Activated CD4-positive, alpha-beta T cell treated with anti-CD3 and anti-CD28 coated beads, Interleukin-2, amount 50 U/mL, for 24 hours (primary cell): ENCODE measurements around the gene ZNF532.
"Not testable (repeated sequence)": the region's sequence is repeated elsewhere in the genome, so short reads cannot be mapped to it uniquely, and the experiment has no call there.

Source experiments
- DNase-seq, 2 donors: peaks; one replicate each; pipeline ENCODE4 v3.0.0-alpha.2; 2020; ENCODE audit warnings: low read depth in 1 of 2, low spot score in 1 of 2

The ZNF532 gene

DNA sequence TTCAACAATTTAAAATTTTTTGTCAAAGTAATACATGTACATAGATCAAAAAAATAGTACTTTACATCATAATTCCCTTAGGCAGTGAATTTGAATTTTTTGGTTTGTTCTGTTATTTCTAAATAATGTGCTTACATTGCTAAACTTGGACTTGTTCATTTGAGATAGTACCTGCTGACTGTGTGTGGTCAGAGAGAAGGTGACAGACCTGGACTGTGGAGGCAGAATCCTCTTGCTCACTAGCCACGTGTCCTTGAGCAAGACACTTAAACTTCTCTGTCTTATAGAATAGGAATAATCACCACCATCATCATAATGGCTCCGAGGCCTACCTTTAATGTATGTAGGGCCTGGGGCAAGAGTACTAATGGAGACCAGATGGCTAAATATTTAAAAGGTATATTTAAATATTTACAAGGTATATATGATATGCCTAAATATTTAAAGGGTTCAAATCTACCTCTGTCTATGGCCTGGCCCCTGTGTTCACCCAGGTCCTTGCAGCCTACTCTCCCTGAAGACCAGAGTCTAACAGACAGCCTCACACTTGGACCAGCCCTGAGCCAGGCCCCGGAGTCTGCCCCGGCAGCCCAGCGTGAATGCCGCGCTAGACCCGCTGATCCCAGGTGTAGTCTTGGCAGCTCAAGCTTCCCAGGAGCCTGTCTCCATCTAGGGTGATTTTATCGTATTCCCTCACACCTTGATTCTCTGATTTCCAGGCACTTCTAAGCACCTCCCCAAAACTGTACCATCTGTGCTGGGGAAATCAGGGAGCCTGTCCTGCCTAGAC lies 33.5 kb downstream of the ZNF532 start:
- no peak for DNase-seq

DNA sequence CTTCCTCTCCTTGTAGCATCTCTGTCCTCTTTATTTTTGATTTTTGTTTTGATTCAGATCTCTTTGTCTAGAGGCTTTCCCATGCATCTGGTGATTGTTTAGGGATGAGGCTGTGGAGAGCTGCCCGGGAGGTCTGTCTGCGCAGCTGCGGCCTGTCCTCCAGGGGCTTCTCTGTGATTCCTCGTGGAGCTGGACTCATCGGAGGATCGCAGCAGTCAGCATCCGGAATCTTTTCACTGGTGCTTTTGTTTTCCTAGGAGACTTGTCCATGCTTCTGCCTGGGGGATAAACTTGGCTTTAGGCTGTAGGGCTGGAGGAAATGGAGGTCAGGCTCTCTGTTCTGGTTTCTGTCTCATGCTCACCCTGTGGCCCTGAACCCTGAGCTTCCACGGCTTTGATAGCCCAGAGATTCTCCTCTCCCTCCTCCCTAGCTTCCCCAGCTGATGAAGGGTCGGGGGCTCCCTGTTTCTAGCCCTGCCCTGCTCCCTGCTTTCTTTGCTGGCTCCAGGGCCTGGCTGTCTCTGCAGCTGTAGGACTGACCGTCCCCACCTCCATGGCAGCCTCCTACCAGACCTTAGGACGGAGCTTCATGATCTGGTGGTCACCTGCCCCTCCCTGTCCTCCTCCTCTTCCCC lies 35.5 kb downstream of the ZNF532 start:
- no peak for DNase-seq

DNA sequence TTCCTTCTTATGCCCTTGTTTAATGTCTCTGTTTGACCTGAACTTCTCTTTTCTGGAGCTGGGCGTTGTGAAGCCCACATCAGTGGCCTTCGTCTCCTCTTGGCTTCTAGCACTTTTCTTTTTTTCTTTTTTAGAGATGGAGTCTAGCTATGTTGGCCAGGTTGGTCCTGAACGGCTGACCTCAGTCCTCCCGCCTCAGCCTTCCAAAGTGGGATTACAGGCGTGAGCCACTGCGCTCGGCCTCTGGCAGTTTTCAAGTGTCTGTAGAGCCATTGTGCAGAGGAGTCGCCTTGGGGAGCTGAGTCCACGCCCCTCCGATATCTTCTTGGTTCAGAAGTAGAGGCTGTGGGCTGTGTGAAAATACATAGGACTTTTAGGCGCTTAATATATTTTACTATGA lies 36.5 kb downstream of the ZNF532 start:
- DNase-seq: no peak

DNA sequence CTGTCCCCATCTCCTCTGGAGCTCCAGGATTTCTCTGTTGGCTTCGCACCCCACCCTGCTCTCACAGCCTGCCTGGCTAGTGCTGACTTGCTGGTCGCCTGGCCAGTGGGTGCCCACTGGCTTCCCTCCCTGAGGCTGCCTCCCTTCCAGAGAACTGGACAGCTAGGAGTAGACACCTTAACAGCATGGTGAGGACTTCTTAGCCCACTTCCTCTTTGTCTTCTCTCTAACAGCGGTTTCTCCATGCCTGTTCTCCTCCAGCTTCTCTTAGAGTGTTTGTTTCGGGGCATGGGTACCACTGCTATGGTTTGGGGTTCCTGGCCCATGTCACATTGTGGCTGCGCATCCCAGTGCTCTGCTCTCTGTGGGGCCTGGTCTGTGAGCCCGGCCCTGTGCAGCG lies 37.1 kb downstream of the ZNF532 start:
- DNase-seq: no peak

DNA sequence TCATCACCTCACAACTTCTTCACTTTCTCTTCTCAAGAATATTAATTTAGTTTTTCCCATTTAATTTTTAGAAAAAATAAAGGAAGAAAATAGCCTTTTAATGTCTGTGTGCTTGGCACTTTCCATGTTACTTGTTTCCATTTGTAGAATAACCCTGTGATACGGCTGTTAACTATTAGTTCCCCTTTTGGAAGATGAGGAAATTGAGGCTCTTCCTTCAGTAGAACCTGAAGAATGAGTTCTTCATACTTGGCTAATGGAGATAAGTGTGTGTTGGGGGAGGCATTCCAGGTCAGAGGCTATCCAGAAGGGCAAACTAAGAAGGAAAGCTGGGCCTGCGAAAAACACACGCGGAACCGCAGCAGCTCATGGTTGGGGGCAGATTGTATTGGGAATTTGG lies 38.3 kb downstream of the ZNF532 start:
- no peak for DNase-seq

DNA sequence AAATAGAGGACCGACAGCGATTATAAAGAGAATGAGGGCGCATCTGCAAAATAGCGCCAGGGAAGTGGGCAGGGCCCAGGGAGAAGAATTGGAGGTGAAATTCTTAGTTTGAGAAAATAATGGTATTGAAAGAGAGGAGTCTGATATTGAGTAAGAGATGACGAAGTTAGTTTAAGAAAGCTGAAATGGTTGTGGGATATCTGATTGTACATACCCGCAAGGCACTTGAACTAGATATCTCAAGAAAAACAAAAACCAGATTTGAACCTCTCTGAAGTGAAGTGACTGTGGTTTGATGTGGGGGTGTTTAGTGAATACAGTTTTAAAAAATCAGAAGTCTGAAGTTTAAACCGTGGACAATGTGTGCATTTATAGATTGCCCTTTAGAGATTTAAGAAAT lies 38.9 kb downstream of the ZNF532 start:
- no peak for DNase-seq

DNA sequence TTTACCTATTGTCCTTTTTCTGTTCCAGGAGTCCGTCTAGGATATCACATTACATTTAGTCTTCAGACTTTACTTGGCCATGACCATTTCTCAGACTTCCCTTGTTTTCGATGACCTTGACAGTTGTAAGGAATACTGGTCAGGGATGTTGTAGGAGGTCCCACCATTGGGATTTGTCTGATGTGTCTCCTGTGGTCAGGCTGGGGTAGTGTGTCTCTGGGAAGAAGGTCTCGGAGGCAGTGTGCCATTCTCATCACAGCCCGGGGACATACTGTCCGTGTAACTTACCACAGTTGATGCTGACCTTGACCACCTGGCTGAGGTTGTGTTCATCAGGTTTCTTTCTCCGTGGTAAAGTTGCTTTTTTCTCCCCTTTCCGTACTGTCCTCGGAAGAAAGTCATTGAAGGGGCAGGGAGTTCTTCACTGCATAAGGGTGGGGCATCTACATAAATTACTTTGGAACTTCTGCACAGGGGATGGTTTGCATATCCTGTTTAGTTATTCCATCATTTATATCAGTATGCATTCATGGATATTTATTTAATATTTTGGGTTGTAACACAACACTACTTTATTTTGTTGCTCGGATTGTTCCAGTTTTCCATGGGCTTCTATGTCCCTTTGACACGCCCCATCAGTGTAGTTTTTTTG lies 41.2 kb downstream of the ZNF532 start:
- no peak for DNase-seq

DNA sequence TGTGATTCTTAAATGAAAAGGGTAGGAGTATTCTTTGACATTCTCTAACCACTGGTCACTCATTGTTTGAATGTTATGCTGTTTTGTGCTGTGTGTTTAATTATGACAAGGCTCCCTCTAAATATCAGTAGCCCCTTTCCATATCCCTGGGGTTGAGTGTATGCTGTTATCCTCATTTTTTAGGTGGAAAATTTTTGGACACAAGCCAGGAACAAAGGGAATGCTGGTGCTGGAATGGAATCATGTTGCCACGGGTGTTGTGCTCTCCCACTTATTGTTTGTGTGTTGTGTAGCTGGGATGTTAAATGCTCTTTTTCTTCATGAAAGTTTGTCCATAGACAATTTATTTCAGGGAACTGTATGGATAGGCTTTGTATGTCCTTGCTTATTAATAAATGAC lies 43.3 kb downstream of the ZNF532 start:
- no peak for DNase-seq

DNA sequence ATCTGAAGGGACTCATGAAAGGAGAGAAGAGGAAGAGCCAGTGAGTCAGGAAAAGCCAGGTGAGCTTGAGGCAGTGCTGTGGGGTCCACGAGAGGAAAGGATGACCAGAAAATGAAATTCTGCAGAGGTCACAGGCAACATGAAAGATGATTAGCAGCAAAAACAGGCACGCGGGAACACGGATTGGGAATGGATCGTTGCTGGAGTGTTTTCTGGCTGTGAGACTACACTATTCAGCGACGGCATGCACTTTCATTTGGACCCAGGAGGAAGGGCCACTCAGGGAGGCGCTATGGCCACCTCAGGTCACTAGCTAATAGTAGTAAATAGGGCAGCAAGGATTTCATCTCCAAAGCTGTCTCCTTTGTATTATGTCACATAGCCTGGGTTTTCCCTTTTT lies 44.8 kb downstream of the ZNF532 start:
- no peak for DNase-seq

DNA sequence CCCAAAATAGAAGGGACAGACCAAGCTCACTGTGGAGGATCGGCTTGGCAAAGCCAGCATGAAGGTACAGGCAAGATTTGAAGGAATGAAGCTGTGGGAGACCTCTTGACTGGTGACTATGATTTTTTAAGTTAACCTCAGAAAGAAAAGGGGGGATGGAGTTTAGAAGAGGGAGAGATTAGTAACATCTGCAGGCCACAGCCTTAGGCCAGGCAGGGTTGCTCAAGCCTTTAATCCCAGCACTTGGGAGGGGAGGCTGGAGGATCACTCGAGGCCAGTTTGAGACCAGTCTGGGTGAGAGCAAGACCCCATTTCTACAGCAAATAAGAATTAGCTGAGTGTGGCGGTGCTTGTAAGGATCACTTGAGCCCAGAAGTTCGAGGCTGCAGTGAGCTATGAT lies 46.6 kb downstream of the ZNF532 start:
- DNase-seq: no peak

DNA sequence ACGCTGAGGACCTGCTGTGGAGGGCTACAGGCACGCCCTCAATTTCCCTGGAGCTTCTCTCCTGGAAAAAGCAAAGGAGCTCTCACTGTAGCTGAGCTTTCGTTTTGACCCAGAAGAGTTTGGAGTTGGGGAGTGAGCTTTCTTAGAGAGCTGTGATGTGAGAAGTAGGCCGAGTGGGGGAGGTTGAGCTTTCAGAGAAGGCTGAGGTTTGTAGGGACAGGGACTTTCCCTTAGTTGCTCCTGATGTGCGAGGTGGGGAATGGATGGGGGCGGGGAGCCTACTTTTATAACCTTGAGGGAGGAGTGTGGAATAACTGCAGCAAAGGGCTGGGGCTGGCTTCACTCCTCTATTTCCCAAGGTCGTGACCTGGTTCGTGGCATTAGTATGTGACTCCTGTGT lies 47.1 kb downstream of the ZNF532 start:
- DNase-seq: no peak

DNA sequence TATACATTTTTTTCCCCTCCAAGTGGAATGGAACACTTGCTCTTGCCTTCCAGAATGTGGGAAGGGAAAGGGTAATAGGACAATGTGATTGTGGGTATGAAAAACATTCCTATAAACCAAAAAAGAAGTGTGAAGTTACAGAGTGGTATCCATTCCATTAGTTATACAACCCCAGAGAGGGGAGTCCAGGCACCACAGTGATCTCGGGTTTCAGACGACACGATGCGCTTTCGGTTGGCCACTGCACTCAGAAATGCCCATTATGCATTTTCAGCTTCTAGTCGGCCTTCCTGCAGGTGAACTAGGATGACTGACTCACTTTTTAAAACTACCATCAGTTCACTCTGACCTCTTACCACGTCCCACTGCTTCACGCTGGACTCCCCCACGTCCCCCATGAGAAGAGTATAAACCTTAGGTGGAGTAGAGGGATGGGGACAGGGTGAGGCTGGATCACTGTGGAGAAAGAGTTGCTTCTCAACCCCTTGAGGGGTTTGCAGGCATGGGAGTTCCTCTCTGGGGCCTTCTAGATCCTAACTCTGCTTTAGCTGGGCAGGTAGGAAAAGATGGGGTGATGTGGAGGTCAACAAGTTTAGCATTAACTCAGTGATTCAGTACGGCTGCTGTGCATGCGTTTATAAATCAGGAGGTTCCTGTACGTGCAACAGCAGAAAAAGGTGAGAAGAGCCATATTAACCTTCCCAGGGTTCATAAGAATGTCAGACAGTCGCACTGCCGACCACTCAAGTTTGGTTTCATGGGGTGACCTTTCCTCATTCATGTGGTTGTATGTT lies 50.5 kb downstream of the ZNF532 start:
- DNase-seq: no peak

DNA sequence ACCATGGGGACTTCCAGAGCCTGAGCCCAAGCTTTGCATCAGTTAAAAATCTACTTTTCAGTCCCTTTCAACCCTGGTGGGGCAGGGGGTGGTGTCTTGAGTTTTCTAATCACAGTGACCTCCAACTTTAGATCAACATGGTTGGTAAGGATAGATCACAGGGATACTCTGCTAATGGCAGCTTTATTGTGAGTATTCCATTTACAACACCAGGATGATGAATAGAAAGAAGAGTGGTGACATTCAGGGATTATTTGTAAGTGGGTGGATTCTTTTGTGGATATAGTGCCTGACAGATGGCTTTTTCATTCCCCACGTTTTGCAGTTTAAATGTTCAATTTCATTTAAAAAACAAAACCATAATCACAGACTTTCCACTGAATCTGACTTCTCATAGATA lies 51.3 kb downstream of the ZNF532 start:
- DNase-seq: no peak

DNA sequence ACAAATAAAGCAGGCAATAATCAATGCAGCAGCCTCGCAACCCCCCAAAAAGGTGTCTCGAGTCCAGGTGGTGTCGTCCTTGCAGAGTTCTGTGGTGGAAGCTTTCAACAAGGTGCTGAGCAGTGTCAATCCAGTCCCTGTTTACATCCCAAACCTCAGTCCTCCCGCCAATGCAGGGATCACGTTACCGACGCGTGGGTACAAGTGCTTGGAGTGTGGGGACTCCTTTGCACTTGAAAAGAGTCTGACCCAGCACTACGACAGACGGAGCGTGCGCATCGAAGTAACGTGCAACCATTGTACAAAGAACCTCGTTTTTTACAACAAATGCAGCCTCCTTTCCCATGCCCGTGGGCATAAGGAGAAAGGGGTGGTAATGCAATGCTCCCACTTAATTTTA lies 55.3 kb downstream of the ZNF532 start:
- DNase-seq: not testable (repeated sequence)

DNA sequence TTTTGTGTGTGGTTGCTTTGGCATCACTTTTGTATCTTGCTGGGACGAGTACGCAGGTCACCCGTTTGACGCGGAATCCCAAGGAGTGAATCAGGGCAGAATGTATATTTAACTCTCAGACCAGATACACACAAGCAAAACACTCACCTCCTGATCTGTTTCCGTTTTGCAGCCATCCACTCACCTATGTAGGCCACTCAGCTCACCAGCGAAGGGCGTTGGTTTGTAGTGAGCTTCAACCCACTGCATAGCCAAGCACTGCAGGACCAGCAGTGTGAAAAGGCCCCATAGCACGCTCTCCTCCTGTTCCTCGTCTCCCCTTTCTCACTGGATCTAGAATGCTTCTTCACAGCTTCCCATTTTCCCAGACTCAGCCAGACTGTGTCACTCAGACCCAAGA lies 58.3 kb downstream of the ZNF532 start:
- no peak for DNase-seq

DNA sequence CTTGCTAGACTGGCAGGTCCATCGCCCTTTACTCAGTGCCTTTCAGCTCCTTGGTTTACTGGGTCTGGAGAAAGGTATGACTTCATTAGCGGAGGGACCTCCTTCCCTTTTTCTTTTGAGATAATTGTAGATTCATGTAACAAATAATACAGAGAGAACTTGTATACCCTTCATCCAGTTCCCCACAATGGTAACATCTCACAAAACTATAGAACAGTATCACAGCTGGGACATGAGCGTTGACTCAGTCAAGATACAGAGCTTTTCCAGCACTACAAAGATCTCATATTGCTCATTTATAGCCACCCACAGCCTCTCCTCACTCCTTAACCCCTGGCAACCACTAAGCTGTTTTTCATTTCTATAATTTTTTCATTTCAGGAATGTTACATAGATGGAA lies 59.8 kb downstream of the ZNF532 start:
- DNase-seq: no peak

DNA sequence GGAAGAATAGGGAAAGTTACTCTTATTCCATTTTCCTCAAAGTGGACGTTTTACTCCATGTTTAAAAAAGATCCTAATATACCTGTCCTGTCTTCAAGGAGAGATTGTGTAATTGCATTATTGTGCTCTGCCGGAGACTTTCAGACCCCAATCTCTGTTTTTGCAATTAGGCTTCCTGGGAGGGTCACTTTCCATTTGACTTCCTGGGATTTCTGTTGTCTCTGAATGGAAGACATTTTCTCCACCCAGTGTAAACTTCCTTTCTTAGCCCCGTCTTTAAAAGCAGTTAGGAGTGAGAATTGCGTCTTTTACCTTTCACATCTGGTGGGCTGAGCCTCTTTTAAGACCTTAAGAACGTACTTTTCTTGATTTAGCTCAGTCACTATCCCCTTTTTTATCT lies 63.0 kb downstream of the ZNF532 start:
- no peak for DNase-seq

DNA sequence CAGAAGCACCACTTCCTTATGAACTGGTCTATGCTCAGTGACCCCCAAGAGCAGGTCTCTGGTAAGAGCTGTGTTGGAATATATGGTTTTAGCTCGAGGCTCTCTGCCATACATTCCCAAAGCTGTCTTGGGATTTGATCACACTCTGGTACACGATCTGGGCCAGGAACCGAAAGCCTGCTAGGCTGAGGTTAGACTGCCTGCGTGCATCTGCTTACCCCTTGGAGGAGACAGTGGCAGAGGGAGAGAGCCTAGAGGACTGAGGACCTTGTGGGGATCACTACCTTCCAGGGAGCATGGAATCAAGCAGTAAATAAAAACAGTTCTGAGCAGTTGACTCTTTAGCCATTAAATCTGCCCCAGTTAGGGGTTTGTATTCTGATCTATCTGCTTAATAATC lies 63.7 kb downstream of the ZNF532 start:
- no peak for DNase-seq

DNA sequence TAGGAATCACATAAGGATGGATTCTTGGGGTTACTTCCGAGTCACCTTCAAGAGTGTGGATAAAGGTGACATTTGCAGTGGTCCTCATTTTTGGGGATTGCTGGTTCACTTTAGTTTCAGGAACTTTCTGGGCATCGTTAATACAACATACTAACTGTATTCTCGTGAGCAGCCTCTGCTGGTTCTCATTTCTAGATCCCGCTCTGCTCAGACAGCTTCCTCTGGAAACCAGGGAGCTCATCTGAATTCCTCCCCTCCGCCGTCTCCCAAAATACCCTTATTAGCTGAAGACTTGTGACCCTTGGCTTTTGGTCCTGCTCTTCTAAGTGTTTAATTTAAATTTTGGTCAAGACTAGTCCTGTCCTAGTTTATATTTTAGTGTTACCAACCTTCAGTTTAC lies 64.5 kb downstream of the ZNF532 start:
- no peak for DNase-seq

DNA sequence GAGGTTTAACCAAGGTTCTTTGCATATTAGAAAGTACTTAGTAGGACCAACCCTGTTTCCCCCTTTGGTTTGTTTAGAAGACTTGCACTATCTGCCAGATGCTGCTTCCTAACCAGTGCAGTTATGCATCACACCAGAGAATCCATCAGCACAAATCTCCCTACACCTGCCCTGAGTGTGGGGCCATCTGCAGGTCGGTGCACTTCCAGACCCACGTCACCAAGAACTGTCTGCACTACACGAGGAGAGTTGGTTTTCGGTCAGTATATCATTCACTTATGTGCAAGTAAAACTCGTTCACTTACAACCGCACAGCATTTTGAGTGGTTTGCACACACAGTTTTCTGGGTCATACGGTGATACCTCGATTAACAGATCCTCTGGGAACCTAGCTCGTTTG lies 69.7 kb downstream of the ZNF532 start:
- no peak for DNase-seq

DNA sequence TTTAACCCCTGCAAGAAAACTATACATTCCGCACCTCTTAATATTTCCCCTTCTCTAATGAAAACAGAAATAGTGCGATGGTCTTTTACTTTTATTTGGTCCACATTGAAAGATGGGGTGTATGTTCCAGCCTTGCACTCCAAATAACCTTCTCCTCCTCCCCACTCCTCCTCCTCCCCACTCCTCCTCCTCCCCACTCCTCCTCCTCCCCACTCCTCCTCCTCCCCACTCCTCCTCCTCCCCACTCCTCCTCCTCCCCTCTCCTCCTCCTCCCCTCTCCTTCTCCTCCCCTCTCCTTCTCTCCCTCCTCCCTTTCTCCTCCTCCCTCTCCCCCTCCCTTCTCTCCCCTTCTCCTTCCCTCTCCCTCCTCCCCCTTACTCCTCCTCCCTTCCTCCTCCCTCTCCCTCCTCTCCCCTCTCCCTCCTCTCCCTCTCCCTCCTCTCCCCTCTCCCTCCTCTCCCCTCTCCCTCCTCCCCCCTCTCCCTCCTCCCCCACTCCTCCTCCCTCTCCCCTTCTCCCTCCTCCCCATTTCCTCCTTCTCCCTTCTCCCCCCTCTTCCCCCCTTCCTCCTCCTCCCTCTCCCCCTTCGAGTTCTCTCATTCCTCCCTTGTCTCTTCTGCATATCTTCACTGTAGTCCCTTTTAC lies 70.4 kb downstream of the ZNF532 start:
- DNase-seq: no peak
